ENCODE measurements around the gene NKD1. TPM values are rescaled to one million over a fixed set of nuclear protein-coding genes. Genes with fewer than 3 reads are reported as not detected.

The NKD1 gene
- total RNA-seq, 4 donors from 2014 or later, result 37.1 to 87.8 (median 54.1) TPM

GRCh38 chr16:50539822-50540710 lies 8.1 kb upstream of the NKD1 start:
- no peaks in the 10 kb centered on the region for H3K9me3 ChIP-seq
- WGBS, result 89% methylated on average over 23 of the region's 23 CpGs
- no peaks in the 10 kb centered on the region for H3K4me1 ChIP-seq
- intact Hi-C loops (cut with DNase I), result loop anchor here (10.0 kb wide), 1 partner anchor 125 kb away; no protein-coding TSS in a partner anchor
- no peaks in the 10 kb centered on the region for H3K36me3 ChIP-seq
- no peak overlapping the region for H3K27ac ChIP-seq (replicated peaks in 1 of 4)
- H3K27me3 ChIP-seq, result no peaks in the 10 kb centered on the region
- no peak for DNase-seq (ENCODE audit: extremely low spot score)
- H3K4me3 ChIP-seq, result no peak overlapping the region
- TF ChIP-seq POLR2A (IDR thresholded peaks at IDR 0.05; ENCODE audit: low read depth) (no peak), CTCF (IDR thresholded peaks at IDR 0.05) (no peak), POLR2AphosphoS5 (IDR thresholded peaks at IDR 0.05) (no peak)

- no peaks in the 10 kb centered on the region for H3K9me3 ChIP-seq
- no peak overlapping the region for H3K4me3 ChIP-seq
- DNase-seq (ENCODE audit: extremely low spot score), result no peak
- H3K4me1 ChIP-seq, result no peaks in the 10 kb centered on the region
- 94% methylated on average over 3 of the region's 3 CpGs for whole genome bisulfite sequencing
- no peaks in the 10 kb centered on the region for H3K27me3 ChIP-seq
- H3K36me3 ChIP-seq, result no peaks in the 10 kb centered on the region
- TF ChIP-seq POLR2A (IDR thresholded peaks at IDR 0.05; ENCODE audit: low read depth) (no peak), POLR2AphosphoS5 (IDR thresholded peaks at IDR 0.05) (no peak), EP300 (IDR thresholded peaks at IDR 0.05) (no peak), CTCF (IDR thresholded peaks at IDR 0.05) (no peak)
- intact Hi-C loops (cut with DNase I), result loop anchor here (10.0 kb wide), 1 partner anchor 124 kb away; no protein-coding TSS in a partner anchor
- H3K27ac ChIP-seq (replicated peaks in 1 of 4), result no peak overlapping the region
Measured at GRCh38 chr16:50540711-50541007, 7.5 kb upstream of the NKD1 start.

- Histone ChIP-seq H3K27ac (replicated peaks in 1 of 4) (no peak overlapping the region), H3K36me3 (no peaks in the 10 kb centered on the region), H3K4me1 (peaks cover 4 to 7% (median 6%) of the 10 kb centered on the region in 4 donors), H3K4me3 (no peak overlapping the region), H3K27me3 (no peaks in the 10 kb centered on the region), H3K9me3 (no peaks in the 10 kb centered on the region)
- intact Hi-C loops (cut with DNase I), result loop anchor here (10.0 kb wide), 1 partner anchor 122 kb away; no protein-coding TSS in a partner anchor
- 96% methylated on average over 3 of the region's 3 CpGs for WGBS
- TF ChIP-seq EP300 (IDR thresholded peaks at IDR 0.05) (no peak), POLR2A (IDR thresholded peaks at IDR 0.05; ENCODE audit: low read depth) (no peak), CTCF (IDR thresholded peaks at IDR 0.05) (no peak), POLR2AphosphoS5 (IDR thresholded peaks at IDR 0.05) (no peak)
- DNase-seq (ENCODE audit: extremely low spot score), result no peak
Measured at GRCh38 chr16:50542703-50543102, 5.5 kb upstream of the NKD1 start.

GRCh38 chr16:50546125-50546524 lies 2.1 kb upstream of the NKD1 start:
- intact Hi-C loops (cut with DNase I), result loop anchor here (5.0 to 10.0 kb wide), 3 partner anchors 81 to 179 kb away; partner anchors contain the start of gene BRD7

More at GRCh38 chr16:50546125-50546524, 2.1 kb upstream of the NKD1 start:
- Histone ChIP-seq H3K27me3 (peaks cover 0 to 5% (median 0%) of the 10 kb centered on the region in 4 donors), H3K4me3 (no peak overlapping the region), H3K36me3 (no peaks in the 10 kb centered on the region), H3K27ac (replicated peaks in 1 of 4) (no peak overlapping the region), H3K4me1 (peaks cover 7 to 35% (median 34%) of the 10 kb centered on the region in 4 donors), H3K9me3 (no peaks in the 10 kb centered on the region)
- TF ChIP-seq POLR2AphosphoS5 (IDR thresholded peaks at IDR 0.05) (no peak), POLR2A (IDR thresholded peaks at IDR 0.05; ENCODE audit: low read depth) (no peak), CTCF (IDR thresholded peaks at IDR 0.05) (no peak), EP300 (IDR thresholded peaks at IDR 0.05) (no peak)
- DNase-seq (ENCODE audit: extremely low spot score), result no peak
- 96% methylated on average over 2 of the region's 2 CpGs for WGBS
